ENCODE measurements around the gene DMWD. TPM values are rescaled to one million over a fixed set of nuclear protein-coding genes. Genes with fewer than 3 reads are reported as not detected.

The DMWD gene
- total and polyA plus RNA-seq, 2 of the 13 experiments (the other 11 are each of a cell fraction or from before 2014, with no cell fraction given): 10.3 to 14.9 TPM

GRCh38 chr19:45767881-45768654 is 24.6 kb downstream of the DMWD start (continued):
- TF ChIP-seq, protein P1, sequence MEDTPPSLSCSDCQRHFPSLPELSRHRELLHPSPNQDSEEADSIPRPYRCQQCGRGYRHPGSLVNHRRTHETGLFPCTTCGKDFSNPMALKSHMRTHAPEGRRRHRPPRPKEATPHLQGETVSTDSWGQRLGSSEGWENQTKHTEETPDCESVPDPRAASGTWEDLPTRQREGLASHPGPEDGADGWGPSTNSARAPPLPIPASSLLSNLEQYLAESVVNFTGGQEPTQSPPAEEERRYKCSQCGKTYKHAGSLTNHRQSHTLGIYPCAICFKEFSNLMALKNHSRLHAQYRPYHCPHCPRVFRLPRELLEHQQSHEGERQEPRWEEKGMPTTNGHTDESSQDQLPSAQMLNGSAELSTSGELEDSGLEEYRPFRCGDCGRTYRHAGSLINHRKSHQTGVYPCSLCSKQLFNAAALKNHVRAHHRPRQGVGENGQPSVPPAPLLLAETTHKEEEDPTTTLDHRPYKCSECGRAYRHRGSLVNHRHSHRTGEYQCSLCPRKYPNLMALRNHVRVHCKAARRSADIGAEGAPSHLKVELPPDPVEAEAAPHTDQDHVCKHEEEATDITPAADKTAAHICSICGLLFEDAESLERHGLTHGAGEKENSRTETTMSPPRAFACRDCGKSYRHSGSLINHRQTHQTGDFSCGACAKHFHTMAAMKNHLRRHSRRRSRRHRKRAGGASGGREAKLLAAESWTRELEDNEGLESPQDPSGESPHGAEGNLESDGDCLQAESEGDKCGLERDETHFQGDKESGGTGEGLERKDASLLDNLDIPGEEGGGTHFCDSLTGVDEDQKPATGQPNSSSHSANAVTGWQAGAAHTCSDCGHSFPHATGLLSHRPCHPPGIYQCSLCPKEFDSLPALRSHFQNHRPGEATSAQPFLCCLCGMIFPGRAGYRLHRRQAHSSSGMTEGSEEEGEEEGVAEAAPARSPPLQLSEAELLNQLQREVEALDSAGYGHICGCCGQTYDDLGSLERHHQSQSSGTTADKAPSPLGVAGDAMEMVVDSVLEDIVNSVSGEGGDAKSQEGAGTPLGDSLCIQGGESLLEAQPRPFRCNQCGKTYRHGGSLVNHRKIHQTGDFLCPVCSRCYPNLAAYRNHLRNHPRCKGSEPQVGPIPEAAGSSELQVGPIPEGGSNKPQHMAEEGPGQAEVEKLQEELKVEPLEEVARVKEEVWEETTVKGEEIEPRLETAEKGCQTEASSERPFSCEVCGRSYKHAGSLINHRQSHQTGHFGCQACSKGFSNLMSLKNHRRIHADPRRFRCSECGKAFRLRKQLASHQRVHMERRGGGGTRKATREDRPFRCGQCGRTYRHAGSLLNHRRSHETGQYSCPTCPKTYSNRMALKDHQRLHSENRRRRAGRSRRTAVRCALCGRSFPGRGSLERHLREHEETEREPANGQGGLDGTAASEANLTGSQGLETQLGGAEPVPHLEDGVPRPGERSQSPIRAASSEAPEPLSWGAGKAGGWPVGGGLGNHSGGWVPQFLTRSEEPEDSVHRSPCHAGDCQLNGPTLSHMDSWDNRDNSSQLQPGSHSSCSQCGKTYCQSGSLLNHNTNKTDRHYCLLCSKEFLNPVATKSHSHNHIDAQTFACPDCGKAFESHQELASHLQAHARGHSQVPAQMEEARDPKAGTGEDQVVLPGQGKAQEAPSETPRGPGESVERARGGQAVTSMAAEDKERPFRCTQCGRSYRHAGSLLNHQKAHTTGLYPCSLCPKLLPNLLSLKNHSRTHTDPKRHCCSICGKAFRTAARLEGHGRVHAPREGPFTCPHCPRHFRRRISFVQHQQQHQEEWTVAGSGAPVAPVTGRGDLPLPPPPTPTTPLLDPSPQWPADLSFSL (CRISPR knock-in tag; IDR thresholded peaks at IDR 0.05): no peak; the same call in 1 of the 2 replicates
- TF ChIP-seq, protein P2, sequence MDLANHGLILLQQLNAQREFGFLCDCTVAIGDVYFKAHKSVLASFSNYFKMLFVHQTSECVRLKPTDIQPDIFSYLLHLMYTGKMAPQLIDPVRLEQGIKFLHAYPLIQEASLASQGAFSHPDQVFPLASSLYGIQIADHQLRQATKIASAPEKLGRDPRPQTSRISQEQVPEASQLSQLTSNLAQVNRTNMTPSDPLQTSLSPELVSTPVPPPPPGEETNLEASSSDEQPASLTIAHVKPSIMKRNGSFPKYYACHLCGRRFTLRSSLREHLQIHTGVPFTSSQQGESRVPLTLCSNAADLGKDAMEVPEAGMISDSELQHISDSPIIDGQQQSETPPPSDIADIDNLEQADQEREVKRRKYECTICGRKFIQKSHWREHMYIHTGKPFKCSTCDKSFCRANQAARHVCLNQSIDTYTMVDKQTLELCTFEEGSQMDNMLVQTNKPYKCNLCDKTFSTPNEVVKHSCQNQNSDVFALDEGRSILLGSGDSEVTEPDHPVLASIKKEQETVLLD (CRISPR knock-in tag; IDR thresholded peaks at IDR 0.05; ENCODE audit: low read depth): no peak
- no peak for TF ChIP-seq CEBPB (IDR thresholded peaks at IDR 0.05; ENCODE audit: borderline replicate concordance, low read depth, low read length)
- TF ChIP-seq SP2 (CRISPR knock-in tag; IDR thresholded peaks at IDR 0.05): no peak
- TF ChIP-seq ZNF350 (CRISPR knock-in tag; IDR thresholded peaks at IDR 0.05; ENCODE audit: borderline replicate concordance, low read depth): no peak
- TF ChIP-seq ZNF547 (CRISPR knock-in tag; IDR thresholded peaks at IDR 0.05): 0 out of 2 replicates have a peak, but pooled peaks have one; percentile 51
- no peak for TF ChIP-seq ZNF510 (CRISPR knock-in tag; IDR thresholded peaks at IDR 0.05; ENCODE audit: low read depth)
- no peak for TF ChIP-seq THYN1 (CRISPR knock-in tag; IDR thresholded peaks at IDR 0.05; ENCODE audit: borderline replicate concordance, low read depth)
- TF ChIP-seq, protein P3, sequence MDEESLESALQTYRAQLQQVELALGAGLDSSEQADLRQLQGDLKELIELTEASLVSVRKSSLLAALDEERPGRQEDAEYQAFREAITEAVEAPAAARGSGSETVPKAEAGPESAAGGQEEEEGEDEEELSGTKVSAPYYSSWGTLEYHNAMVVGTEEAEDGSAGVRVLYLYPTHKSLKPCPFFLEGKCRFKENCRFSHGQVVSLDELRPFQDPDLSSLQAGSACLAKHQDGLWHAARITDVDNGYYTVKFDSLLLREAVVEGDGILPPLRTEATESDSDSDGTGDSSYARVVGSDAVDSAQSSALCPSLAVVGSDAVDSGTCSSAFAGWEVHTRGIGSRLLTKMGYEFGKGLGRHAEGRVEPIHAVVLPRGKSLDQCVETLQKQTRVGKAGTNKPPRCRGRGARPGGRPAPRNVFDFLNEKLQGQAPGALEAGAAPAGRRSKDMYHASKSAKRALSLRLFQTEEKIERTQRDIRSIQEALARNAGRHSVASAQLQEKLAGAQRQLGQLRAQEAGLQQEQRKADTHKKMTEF (CRISPR knock-in tag; IDR thresholded peaks at IDR 0.05): peak; percentile 53; the same call in 1 of the 2 replicates
- TF ChIP-seq GABPA (IDR thresholded peaks at IDR 0.05; ENCODE audit: low read depth, low read length): no peak
- TF ChIP-seq GABPA (CRISPR knock-in tag; IDR thresholded peaks at IDR 0.05; ENCODE audit: low read depth): no peak
- TF ChIP-seq, protein P4, sequence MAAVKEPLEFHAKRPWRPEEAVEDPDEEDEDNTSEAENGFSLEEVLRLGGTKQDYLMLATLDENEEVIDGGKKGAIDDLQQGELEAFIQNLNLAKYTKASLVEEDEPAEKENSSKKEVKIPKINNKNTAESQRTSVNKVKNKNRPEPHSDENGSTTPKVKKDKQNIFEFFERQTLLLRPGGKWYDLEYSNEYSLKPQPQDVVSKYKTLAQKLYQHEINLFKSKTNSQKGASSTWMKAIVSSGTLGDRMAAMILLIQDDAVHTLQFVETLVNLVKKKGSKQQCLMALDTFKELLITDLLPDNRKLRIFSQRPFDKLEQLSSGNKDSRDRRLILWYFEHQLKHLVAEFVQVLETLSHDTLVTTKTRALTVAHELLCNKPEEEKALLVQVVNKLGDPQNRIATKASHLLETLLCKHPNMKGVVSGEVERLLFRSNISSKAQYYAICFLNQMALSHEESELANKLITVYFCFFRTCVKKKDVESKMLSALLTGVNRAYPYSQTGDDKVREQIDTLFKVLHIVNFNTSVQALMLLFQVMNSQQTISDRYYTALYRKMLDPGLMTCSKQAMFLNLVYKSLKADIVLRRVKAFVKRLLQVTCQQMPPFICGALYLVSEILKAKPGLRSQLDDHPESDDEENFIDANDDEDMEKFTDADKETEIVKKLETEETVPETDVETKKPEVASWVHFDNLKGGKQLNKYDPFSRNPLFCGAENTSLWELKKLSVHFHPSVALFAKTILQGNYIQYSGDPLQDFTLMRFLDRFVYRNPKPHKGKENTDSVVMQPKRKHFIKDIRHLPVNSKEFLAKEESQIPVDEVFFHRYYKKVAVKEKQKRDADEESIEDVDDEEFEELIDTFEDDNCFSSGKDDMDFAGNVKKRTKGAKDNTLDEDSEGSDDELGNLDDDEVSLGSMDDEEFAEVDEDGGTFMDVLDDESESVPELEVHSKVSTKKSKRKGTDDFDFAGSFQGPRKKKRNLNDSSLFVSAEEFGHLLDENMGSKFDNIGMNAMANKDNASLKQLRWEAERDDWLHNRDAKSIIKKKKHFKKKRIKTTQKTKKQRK (IDR thresholded peaks at IDR 0.05; ENCODE audit: low read length): no peak
- 0 out of 2 replicates have a peak, but pooled peaks have one; percentile 28 for TF ChIP-seq DRAP1 (CRISPR knock-in tag; IDR thresholded peaks at IDR 0.05)
